ENCODE measurements around the gene METRN.

METRN gene

GRCh38 chr16:708019-708418 lies 6.9 kb upstream of the METRN start:
- ATAC-seq, result no peak
- no peak for TF ChIP-seq CSDC2 (CRISPR knock-in tag; IDR thresholded peaks at IDR 0.05)
- no peak for TF ChIP-seq RARB (CRISPR knock-in tag; IDR thresholded peaks at IDR 0.05)
- TF ChIP-seq ZNF8 (CRISPR knock-in tag; IDR thresholded peaks at IDR 0.05), result no peak
- no peak for TF ChIP-seq PATZ1 (CRISPR knock-in tag; IDR thresholded peaks at IDR 0.05; ENCODE audit: borderline replicate concordance)
- no peak for TF ChIP-seq TOX (CRISPR knock-in tag; IDR thresholded peaks at IDR 0.05; ENCODE audit: borderline replicate concordance)
- no peak for TF ChIP-seq POU6F1 (CRISPR knock-in tag; IDR thresholded peaks at IDR 0.05; ENCODE audit: borderline replicate concordance, low read depth)
- TF ChIP-seq CREB5 (CRISPR knock-in tag; IDR thresholded peaks at IDR 0.05; ENCODE audit: low read depth), result no peak
- no peak for TF ChIP-seq CSRNP3 (CRISPR knock-in tag; IDR thresholded peaks at IDR 0.05)
- no peak for TF ChIP-seq ZFP30 (CRISPR knock-in tag; IDR thresholded peaks at IDR 0.05)
- no peak for TF ChIP-seq BACH2 (CRISPR knock-in tag; IDR thresholded peaks at IDR 0.05; ENCODE audit: borderline replicate concordance)
- no peak for TF ChIP-seq ZNF565 (CRISPR knock-in tag; conservative IDR thresholded peaks at IDR 0.05; ENCODE audit: low read depth)

- TF ChIP-seq PATZ1 (CRISPR knock-in tag; IDR thresholded peaks at IDR 0.05; ENCODE audit: borderline replicate concordance), result no peak
- TF ChIP-seq PPARA (CRISPR knock-in tag; IDR thresholded peaks at IDR 0.05; ENCODE audit: borderline replicate concordance), result no peak
- TF ChIP-seq BACH2 (CRISPR knock-in tag; IDR thresholded peaks at IDR 0.05; ENCODE audit: borderline replicate concordance), result no peak
- no peak for TF ChIP-seq ISL1 (CRISPR knock-in tag; IDR thresholded peaks at IDR 0.05)
- TF ChIP-seq ZFP3 (CRISPR knock-in tag; IDR thresholded peaks at IDR 0.05), result no peak
- no peak for TF ChIP-seq ZNF70 (CRISPR knock-in tag; IDR thresholded peaks at IDR 0.05)
- ATAC-seq, result no peak
Observed at GRCh38 chr16:708959-709358, 6.0 kb upstream of the METRN start.

GRCh38 chr16:709566-710499 lies 5.1 kb upstream of the METRN start:
- peak; percentile 55 for ATAC-seq

More at GRCh38 chr16:709566-710499, 5.1 kb upstream of the METRN start:
- TF ChIP-seq SNAI2 (CRISPR knock-in tag; IDR thresholded peaks at IDR 0.05) (no peak), ESRRG (CRISPR knock-in tag; IDR thresholded peaks at IDR 0.05) (no peak), ZFP3 (CRISPR knock-in tag; IDR thresholded peaks at IDR 0.05) (no peak), OSR1 (CRISPR knock-in tag; IDR thresholded peaks at IDR 0.05) (no peak), TSHZ2 (CRISPR knock-in tag; IDR thresholded peaks at IDR 0.05) (no peak), GLIS3 (CRISPR knock-in tag; IDR thresholded peaks at IDR 0.05) (no peak), ZC3H10 (CRISPR knock-in tag; IDR thresholded peaks at IDR 0.05) (no peak)
